Upper lobe of left lung (tissue), 4 donors: ENCODE data around the gene ZNF687.

ENCODE experiments used
- EP300 ChIP-seq, 4 donors: sonication (generic); formaldehyde crosslinking; IDR thresholded peaks; one replicate each; pipeline ENCODE4 v1.5.1; 2017; ENCODE audit warnings: antibody characterized with exemption in 4 of 4, control low read depth in 2 of 4
- POLR2A ChIP-seq, 4 donors: fragments of 450-650 bp; IDR thresholded peaks; one replicate each; pipeline ENCODE4 v1.5.1; 2016 to 2017; ENCODE audit warnings: antibody characterized with exemption in 4 of 4, mild to moderate bottlenecking in 2 of 4
- POLR2AphosphoS5 ChIP-seq, 2 donors: sonication (generic); formaldehyde crosslinking; IDR thresholded peaks; one replicate each; pipeline ENCODE4 v1.5.1; 2017; ENCODE audit warnings: antibody characterized with exemption in 2 of 2
- TF ChIP-seq, protein P1 (sequence below), 6 experiments: fragments of 450-650 bp in 4 of 6; fragments of 200-600 bp in 2 of 6; sonication (generic) in 2 of 6; IDR thresholded peaks; one replicate each; pipeline ENCODE4 v1.5.1; 2016 to 2019; ENCODE audit warnings: antibody characterized with exemption in 6 of 6

DNA sequence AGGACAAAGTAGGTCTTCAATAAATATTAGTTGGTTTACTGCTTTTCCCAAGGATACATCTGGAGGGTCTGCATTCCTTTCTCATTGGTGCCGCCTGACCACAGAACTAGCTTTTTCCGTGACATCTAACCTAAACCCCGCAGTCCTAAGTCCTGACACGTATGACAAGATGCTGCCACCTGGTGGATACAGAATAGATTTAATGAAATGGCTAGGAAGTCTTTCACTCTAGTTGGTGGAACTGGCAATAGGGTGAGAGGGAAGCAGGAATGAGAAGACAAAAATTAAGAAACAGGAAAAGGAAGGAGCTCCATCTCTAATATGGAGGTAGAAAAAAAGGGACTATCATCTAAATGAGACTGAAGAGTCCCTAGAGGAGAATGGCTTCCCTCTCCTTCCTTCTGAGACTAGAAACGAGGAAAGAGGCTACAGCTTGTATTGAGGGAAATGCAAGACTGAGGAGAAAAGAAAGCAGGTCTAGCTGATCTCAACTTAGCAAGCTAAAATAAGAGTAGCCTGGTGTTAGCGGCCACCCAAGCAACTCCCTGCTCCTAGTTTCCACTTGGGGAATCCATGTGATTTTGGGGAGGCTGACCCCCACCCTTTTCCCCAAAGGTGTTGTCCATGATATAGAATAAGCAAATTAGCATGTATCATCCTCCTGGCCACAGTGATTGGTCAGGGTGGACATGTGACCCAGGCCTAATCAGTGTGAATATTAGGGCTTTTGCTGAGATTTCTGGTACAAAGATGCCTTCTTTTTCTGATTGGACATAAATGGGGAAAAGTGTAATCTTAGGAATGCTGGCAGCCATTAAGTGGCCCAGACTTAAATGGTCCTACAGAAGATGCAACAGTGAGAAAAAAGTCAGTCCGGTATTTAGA, 59.0 kb downstream of the ZNF687 start:
- TF ChIP-seq, protein P1, sequence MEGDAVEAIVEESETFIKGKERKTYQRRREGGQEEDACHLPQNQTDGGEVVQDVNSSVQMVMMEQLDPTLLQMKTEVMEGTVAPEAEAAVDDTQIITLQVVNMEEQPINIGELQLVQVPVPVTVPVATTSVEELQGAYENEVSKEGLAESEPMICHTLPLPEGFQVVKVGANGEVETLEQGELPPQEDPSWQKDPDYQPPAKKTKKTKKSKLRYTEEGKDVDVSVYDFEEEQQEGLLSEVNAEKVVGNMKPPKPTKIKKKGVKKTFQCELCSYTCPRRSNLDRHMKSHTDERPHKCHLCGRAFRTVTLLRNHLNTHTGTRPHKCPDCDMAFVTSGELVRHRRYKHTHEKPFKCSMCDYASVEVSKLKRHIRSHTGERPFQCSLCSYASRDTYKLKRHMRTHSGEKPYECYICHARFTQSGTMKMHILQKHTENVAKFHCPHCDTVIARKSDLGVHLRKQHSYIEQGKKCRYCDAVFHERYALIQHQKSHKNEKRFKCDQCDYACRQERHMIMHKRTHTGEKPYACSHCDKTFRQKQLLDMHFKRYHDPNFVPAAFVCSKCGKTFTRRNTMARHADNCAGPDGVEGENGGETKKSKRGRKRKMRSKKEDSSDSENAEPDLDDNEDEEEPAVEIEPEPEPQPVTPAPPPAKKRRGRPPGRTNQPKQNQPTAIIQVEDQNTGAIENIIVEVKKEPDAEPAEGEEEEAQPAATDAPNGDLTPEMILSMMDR (IDR thresholded peaks at IDR 0.05) = peak; percentile 55 to 77 (median 72)
- TF ChIP-seq EP300 (IDR thresholded peaks at IDR 0.05) = no peak
- no peak for TF ChIP-seq POLR2A (IDR thresholded peaks at IDR 0.05)
- TF ChIP-seq POLR2AphosphoS5 (IDR thresholded peaks at IDR 0.05) = no peak
